Right lobe of liver (tissue), 4 donors: ENCODE data around the gene VWA5B1.

Experiments used
- POLR2A ChIP-seq: fragments of 450-650 bp; IDR thresholded peaks from one replicate; pipeline ENCODE4 v1.6.1; 2017; ENCODE audit warnings: antibody characterized with exemption, mild to moderate bottlenecking
- TF ChIP-seq, protein P1 (sequence below), 4 donors: fragments of 200-600 bp in 3 of 4; fragments of 450-650 bp in 1 of 4; IDR thresholded peaks; one replicate each; pipeline versions ENCODE4 v1.5.1 to v1.8.0; 2016 to 2022; ENCODE audit warnings: antibody characterized with exemption in 4 of 4, mild to moderate bottlenecking in 2 of 4
- donor health status: DM: no; HTN: no; CAD: no.
- donor health status: DM: no; HTN: no; CAD: no.
- donor health status: DM: no; HTN: yes; CAD: no.

GRCh38 chr1:20265250-20265649, 25.4 kb upstream of the VWA5B1 start:
- TF ChIP-seq, protein P1, sequence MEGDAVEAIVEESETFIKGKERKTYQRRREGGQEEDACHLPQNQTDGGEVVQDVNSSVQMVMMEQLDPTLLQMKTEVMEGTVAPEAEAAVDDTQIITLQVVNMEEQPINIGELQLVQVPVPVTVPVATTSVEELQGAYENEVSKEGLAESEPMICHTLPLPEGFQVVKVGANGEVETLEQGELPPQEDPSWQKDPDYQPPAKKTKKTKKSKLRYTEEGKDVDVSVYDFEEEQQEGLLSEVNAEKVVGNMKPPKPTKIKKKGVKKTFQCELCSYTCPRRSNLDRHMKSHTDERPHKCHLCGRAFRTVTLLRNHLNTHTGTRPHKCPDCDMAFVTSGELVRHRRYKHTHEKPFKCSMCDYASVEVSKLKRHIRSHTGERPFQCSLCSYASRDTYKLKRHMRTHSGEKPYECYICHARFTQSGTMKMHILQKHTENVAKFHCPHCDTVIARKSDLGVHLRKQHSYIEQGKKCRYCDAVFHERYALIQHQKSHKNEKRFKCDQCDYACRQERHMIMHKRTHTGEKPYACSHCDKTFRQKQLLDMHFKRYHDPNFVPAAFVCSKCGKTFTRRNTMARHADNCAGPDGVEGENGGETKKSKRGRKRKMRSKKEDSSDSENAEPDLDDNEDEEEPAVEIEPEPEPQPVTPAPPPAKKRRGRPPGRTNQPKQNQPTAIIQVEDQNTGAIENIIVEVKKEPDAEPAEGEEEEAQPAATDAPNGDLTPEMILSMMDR (IDR thresholded peaks at IDR 0.05): no peak
- TF ChIP-seq POLR2A: no peak
